ENCODE data around the gene CERT1.
A peak's percentile ranks its signal among the peaks of the same experiment; 100 is the strongest.
"Not testable (repeated sequence)": the region's sequence is repeated elsewhere in the genome, so short reads cannot be mapped to it uniquely, and the experiment has no call there.

The CERT1 gene

GRCh38 chr5:75351139-75351926 is 160.1 kb downstream of the CERT1 start:
- DNase-seq (ENCODE audit: low read depth, low spot score), result no peak

GRCh38 chr5:75349663-75350062 is 161.8 kb downstream of the CERT1 start:
- DNase-seq (ENCODE audit: low read depth, low spot score), result no peak

GRCh38 chr5:75348241-75348640 is 163.2 kb downstream of the CERT1 start:
- no peak for DNase-seq (ENCODE audit: low read depth, low spot score)

GRCh38 chr5:75342836-75343235 is 168.6 kb downstream of the CERT1 start:
- no peak for DNase-seq (ENCODE audit: low read depth, low spot score)

GRCh38 chr5:75341934-75342333 is 169.5 kb downstream of the CERT1 start:
- no peak for DNase-seq (ENCODE audit: low read depth, low spot score)

- no peak for DNase-seq (ENCODE audit: low read depth, low spot score)
Observed at GRCh38 chr5:75340714-75341478, 170.5 kb downstream of the CERT1 start.

GRCh38 chr5:75338408-75338807 is 173.0 kb downstream of the CERT1 start:
- no peak for DNase-seq (ENCODE audit: low read depth, low spot score)

GRCh38 chr5:75337366-75338021 is 173.9 kb downstream of the CERT1 start:
- DNase-seq (ENCODE audit: low read depth, low spot score), result no peak

- peak; percentile 92 for DNase-seq (ENCODE audit: low read depth, low spot score)
Observed at GRCh38 chr5:75336615-75337336, 174.7 kb downstream of the CERT1 start, which contains the start of gene HMGCR. TSS of gene HMGCR (plus strand) at chr5:75337220. CDS start at chr5:75342606, 5,386 bp downstream.

GRCh38 chr5:75335952-75336614 is 175.3 kb downstream of the CERT1 start:
- no peak for DNase-seq (ENCODE audit: low read depth, low spot score)

- no peak for DNase-seq (ENCODE audit: low read depth, low spot score)
Observed at GRCh38 chr5:75335486-75335885, 175.9 kb downstream of the CERT1 start.

- not testable (repeated sequence) for DNase-seq (ENCODE audit: low read depth, low spot score)
Observed at GRCh38 chr5:75334413-75334812, 177.0 kb downstream of the CERT1 start.

GRCh38 chr5:75333759-75334158 is 177.7 kb downstream of the CERT1 start:
- not testable (repeated sequence) for DNase-seq (ENCODE audit: low read depth, low spot score)

- DNase-seq (ENCODE audit: low read depth, low spot score), result no peak
Observed at GRCh38 chr5:75331095-75332090, 180.0 kb downstream of the CERT1 start.

GRCh38 chr5:75330404-75330803 is 181.0 kb downstream of the CERT1 start:
- no peak for DNase-seq (ENCODE audit: low read depth, low spot score)

Measured in activated CD4-positive, CD25-positive, alpha-beta regulatory T cell treated with anti-CD3 and anti-CD28 coated beads, Interleukin-2, amount 50 U/mL, for 16 hours (primary cell).